Activated CD4-positive, alpha-beta memory T cell treated with anti-CD3 and anti-CD28 coated beads for 36 hours (primary cell): ENCODE measurements around the gene DCLK2. TPM values are rescaled to one million over a fixed set of nuclear protein-coding genes. Genes with fewer than 3 reads are reported as not detected.

Experiments used
- CTCF ChIA-PET: fragments of 350-600 bp; sonication (Branson Sonifier 250); formaldehyde crosslinking; loops from one replicate; lab custom pipeline; 2021; ENCODE audit warnings: antibody characterized with exemption, inconsistent platforms; lab: Charles Lee
- POLR2A ChIA-PET: fragments of 350-600 bp; sonication (Branson Sonifier 250); formaldehyde crosslinking; loops from one replicate; lab custom pipeline; 2021; ENCODE audit warnings: antibody characterized with exemption; lab: Charles Lee
- DNase-seq: peaks from one replicate; pipeline ENCODE4 v3.0.0-alpha.2; 2020
- H3K27ac Mint-ChIP-seq: one replicate; pipeline ENCODE4 v1.8.0; 2021; ENCODE audit warnings: mixed read lengths
- H3K27me3 Mint-ChIP-seq: one replicate; pipeline ENCODE4 v1.8.0; 2021; ENCODE audit warnings: mixed read lengths
- H3K36me3 Mint-ChIP-seq: one replicate; pipeline ENCODE4 v1.8.0; 2021; ENCODE audit warnings: mixed read lengths
- H3K4me1 Mint-ChIP-seq: one replicate; pipeline ENCODE4 v1.8.0; 2021; ENCODE audit warnings: low read depth, mixed read lengths
- H3K4me3 Mint-ChIP-seq: one replicate; pipeline ENCODE4 v1.8.0; 2021; ENCODE audit warnings: mild to moderate bottlenecking, mixed read lengths
- H3K9me3 Mint-ChIP-seq: one replicate; pipeline ENCODE4 v1.8.0; 2021; ENCODE audit warnings: mixed read lengths
- intact Hi-C: fragments of 100-400 bp; cut with micrococcal nuclease; formaldehyde crosslinking; loops from one replicate; pipeline ENCODE4 v1.15.1; 2023
- total RNA-seq, 2 experiments: library from RNA; stranded (reverse); gene quantifications; one replicate each; pipeline ENCODE4 v1.2.3, GENCODE V29; 2021

DCLK2 gene
- total RNA-seq, result not detected

GRCh38 chr4:150078041-150078578 is at the start of gene DCLK2:
DCLK2 (plus strand) TSS chr4:150078445; CDS start chr4:150079028, 583 bp downstream.
- intact Hi-C loops, result loop anchor here (5.0 kb wide), 1 partner anchor 64 kb away; no protein-coding TSS in a partner anchor
- H3K4me1 Mint-ChIP-seq, result peaks cover 5% of the 10 kb centered on the region
- H3K36me3 Mint-ChIP-seq, result no peaks in the 10 kb centered on the region

GRCh38 chr4:150032541-150032940 is 45.7 kb upstream of the DCLK2 start:
- ChIA-PET CTCF (no interaction called here), POLR2A (no interaction called here)
- intact Hi-C loops, result no loop called here
- Mint-ChIP-seq H3K27ac (no peak overlapping the region), H3K9me3 (peaks cover 5% of the 10 kb centered on the region), H3K36me3 (no peaks in the 10 kb centered on the region), H3K27me3 (peaks cover 5% of the 10 kb centered on the region), H3K4me3 (no peak overlapping the region), H3K4me1 (no peaks in the 10 kb centered on the region)
- DNase-seq, result no peak

More at GRCh38 chr4:150078041-150078578, at the start of gene DCLK2:
- Mint-ChIP-seq H3K27me3 (peaks cover 42% of the 10 kb centered on the region), H3K9me3 (no peaks in the 10 kb centered on the region), H3K4me3 (peak within 1 kb of the TSS; percentile 52), H3K27ac (no peak within 1 kb of the TSS)
- CTCF ChIA-PET, result no interaction called here
- POLR2A ChIA-PET, result no interaction called here
- peak; percentile 24 for DNase-seq

- Mint-ChIP-seq H3K4me1 (no peaks in the 10 kb centered on the region), H3K9me3 (no peaks in the 10 kb centered on the region), H3K4me3 (no peak overlapping the region), H3K27ac (no peak overlapping the region), H3K36me3 (no peaks in the 10 kb centered on the region), H3K27me3 (peaks cover 5% of the 10 kb centered on the region)
- intact Hi-C loops, result no loop called here
- POLR2A ChIA-PET, result no interaction called here
- CTCF ChIA-PET, result no interaction called here
- DNase-seq, result no peak
These were observed 45.2 kb upstream of the DCLK2 start for GRCh38 chr4:150033081-150033480.

GRCh38 chr4:150033901-150034300 is 44.3 kb upstream of the DCLK2 start:
- Mint-ChIP-seq H3K4me1 (no peaks in the 10 kb centered on the region), H3K27me3 (peaks cover 5% of the 10 kb centered on the region), H3K9me3 (no peaks in the 10 kb centered on the region), H3K36me3 (no peaks in the 10 kb centered on the region), H3K27ac (no peak overlapping the region), H3K4me3 (no peak overlapping the region)
- intact Hi-C loops, result no loop called here
- DNase-seq, result no peak
- ChIA-PET CTCF (no interaction called here), POLR2A (no interaction called here)

- Mint-ChIP-seq H3K4me3 (no peak overlapping the region), H3K9me3 (no peaks in the 10 kb centered on the region), H3K4me1 (no peaks in the 10 kb centered on the region), H3K27ac (no peak overlapping the region), H3K27me3 (peaks cover 11% of the 10 kb centered on the region), H3K36me3 (no peaks in the 10 kb centered on the region)
- ChIA-PET CTCF (no interaction called here), POLR2A (no interaction called here)
- no peak for DNase-seq
- intact Hi-C loops, result no loop called here
These were observed 40.9 kb upstream of the DCLK2 start for GRCh38 chr4:150037251-150037856.

GRCh38 chr4:150038335-150039076 is 39.7 kb upstream of the DCLK2 start:
- no peak overlapping the region for H3K4me3 Mint-ChIP-seq
- no peaks in the 10 kb centered on the region for H3K4me1 Mint-ChIP-seq
- intact Hi-C loops, result no loop called here
- H3K27me3 Mint-ChIP-seq, result peaks cover 11% of the 10 kb centered on the region
- ChIA-PET CTCF (no interaction called here), POLR2A (no interaction called here)
- H3K36me3 Mint-ChIP-seq, result no peaks in the 10 kb centered on the region
- DNase-seq, result no peak
- H3K27ac Mint-ChIP-seq, result no peak overlapping the region
- no peaks in the 10 kb centered on the region for H3K9me3 Mint-ChIP-seq

GRCh38 chr4:150039274-150040127 is 38.7 kb upstream of the DCLK2 start:
- H3K27ac Mint-ChIP-seq, result no peak overlapping the region
- no peak overlapping the region for H3K4me3 Mint-ChIP-seq
- CTCF ChIA-PET, result no interaction called here
- H3K36me3 Mint-ChIP-seq, result no peaks in the 10 kb centered on the region
- intact Hi-C loops, result no loop called here
- DNase-seq, result no peak
- POLR2A ChIA-PET, result no interaction called here
- H3K27me3 Mint-ChIP-seq, result peaks cover 10% of the 10 kb centered on the region
- no peaks in the 10 kb centered on the region for H3K4me1 Mint-ChIP-seq
- H3K9me3 Mint-ChIP-seq, result no peaks in the 10 kb centered on the region

GRCh38 chr4:150044517-150044916 is 33.7 kb upstream of the DCLK2 start:
- intact Hi-C loops, result no loop called here
- Mint-ChIP-seq H3K4me1 (no peaks in the 10 kb centered on the region), H3K9me3 (no peaks in the 10 kb centered on the region), H3K36me3 (no peaks in the 10 kb centered on the region), H3K4me3 (no peak overlapping the region), H3K27me3 (peaks cover 13% of the 10 kb centered on the region), H3K27ac (no peak overlapping the region)
- DNase-seq, result no peak
- ChIA-PET CTCF (no interaction called here), POLR2A (no interaction called here)

- Mint-ChIP-seq H3K27ac (no peak overlapping the region), H3K4me3 (no peak overlapping the region), H3K4me1 (no peaks in the 10 kb centered on the region), H3K9me3 (no peaks in the 10 kb centered on the region), H3K27me3 (peaks cover 9% of the 10 kb centered on the region), H3K36me3 (no peaks in the 10 kb centered on the region)
- DNase-seq, result no peak
- intact Hi-C loops, result no loop called here
- ChIA-PET POLR2A (no interaction called here), CTCF (no interaction called here)
These were observed 32.8 kb upstream of the DCLK2 start for GRCh38 chr4:150045410-150045809.

- CTCF ChIA-PET, result no interaction called here
- intact Hi-C loops, result no loop called here
- POLR2A ChIA-PET, result no interaction called here
- Mint-ChIP-seq H3K9me3 (no peaks in the 10 kb centered on the region), H3K4me1 (no peaks in the 10 kb centered on the region), H3K4me3 (no peak overlapping the region), H3K27me3 (peaks cover 4% of the 10 kb centered on the region), H3K36me3 (no peaks in the 10 kb centered on the region), H3K27ac (no peak overlapping the region)
- no peak for DNase-seq
These were observed 31.5 kb upstream of the DCLK2 start for GRCh38 chr4:150046728-150047217.

- Mint-ChIP-seq H3K27me3 (peaks cover 4% of the 10 kb centered on the region), H3K4me3 (no peak overlapping the region), H3K4me1 (no peaks in the 10 kb centered on the region), H3K27ac (no peak overlapping the region), H3K36me3 (no peaks in the 10 kb centered on the region), H3K9me3 (no peaks in the 10 kb centered on the region)
- DNase-seq, result no peak
- intact Hi-C loops, result no loop called here
- POLR2A ChIA-PET, result no interaction called here
- CTCF ChIA-PET, result no interaction called here
These were observed 30.7 kb upstream of the DCLK2 start for GRCh38 chr4:150047546-150047945.

- H3K27me3 Mint-ChIP-seq, result peaks cover 2% of the 10 kb centered on the region
- no peak overlapping the region for H3K27ac Mint-ChIP-seq
- intact Hi-C loops, result no loop called here
- H3K9me3 Mint-ChIP-seq, result no peaks in the 10 kb centered on the region
- no peaks in the 10 kb centered on the region for H3K36me3 Mint-ChIP-seq
- CTCF ChIA-PET, result no interaction called here
- no peak overlapping the region for H3K4me3 Mint-ChIP-seq
- DNase-seq, result no peak
- H3K4me1 Mint-ChIP-seq, result no peaks in the 10 kb centered on the region
- POLR2A ChIA-PET, result no interaction called here
These were observed 28.6 kb upstream of the DCLK2 start for GRCh38 chr4:150049682-150050081.
